ENCODE results near the gene CASK.

Gene CASK

DNA sequence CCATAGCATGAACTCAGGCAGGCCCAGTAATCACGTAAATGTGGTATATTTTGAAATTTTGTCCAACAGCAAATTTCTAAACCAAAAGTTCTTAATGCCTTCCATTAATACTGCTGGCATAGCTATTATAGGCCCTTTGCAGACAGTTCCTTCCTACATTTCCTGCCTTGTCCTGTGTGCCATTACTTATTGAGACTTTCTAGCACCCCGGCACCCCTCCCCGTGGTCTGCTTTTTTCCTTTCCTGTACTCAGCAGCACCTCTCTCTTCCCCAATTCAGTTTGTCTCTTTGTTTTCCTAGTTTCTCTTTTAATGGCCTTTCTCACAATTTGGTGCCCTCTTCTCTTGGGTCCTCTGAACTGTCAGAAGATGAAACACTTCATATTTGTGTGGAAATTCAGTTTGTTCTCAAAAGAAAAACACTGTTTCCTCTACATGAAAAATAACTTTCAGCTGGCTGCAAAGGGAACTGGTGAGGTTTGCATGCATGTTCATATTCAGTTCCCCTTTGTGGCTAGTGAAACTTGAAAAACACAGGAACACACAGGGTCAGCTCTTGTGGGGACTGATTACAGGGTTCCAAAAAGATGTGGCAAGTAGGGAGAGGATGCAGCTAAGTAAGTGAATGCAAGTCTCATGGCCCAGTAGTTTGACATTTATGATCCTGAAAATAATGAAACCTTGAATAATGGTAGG is 217.5 kb downstream of the CASK start:
- H3K4me1 Mint-ChIP-seq: no peaks in the 10 kb centered on the region
- no peak overlapping the region for H3K4me3 Mint-ChIP-seq
- no peak for DNase-seq
- H3K9me3 Mint-ChIP-seq: peaks cover 15% of the 10 kb centered on the region
- H3K27ac Mint-ChIP-seq: peak overlapping the region; percentile 21
- peaks cover 3% of the 10 kb centered on the region for H3K27me3 Mint-ChIP-seq (ENCODE audit: low read depth, poor library complexity)
- no peak for TF ChIP-seq CTCF (IDR thresholded peaks at IDR 0.05)
- H3K36me3 Mint-ChIP-seq (ENCODE audit: low read depth): peaks cover 28% of the 10 kb centered on the region

DNA sequence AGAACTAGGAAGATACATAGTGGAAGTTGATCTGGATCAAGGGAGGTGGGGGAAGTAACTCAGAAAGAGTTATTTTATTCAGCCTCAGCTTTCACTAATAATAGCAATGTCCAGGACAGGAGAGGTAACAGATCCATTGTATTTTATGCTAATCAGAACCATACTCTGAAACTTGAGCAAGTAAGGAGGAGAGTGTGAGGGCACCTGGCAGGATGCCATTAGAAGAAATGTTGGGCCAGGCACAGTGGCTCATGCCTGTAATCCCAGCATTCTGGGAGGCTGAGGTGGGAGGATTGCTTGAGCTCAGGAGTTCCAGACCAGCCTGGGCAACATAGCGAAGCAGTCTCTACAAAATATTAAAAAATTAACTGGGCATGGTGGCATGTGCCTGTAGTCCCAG is 218.3 kb downstream of the CASK start:
- TF ChIP-seq CTCF (IDR thresholded peaks at IDR 0.05): no peak
- DNase-seq: no peak
- peaks cover 28% of the 10 kb centered on the region for H3K36me3 Mint-ChIP-seq (ENCODE audit: low read depth)
- peaks cover 15% of the 10 kb centered on the region for H3K9me3 Mint-ChIP-seq
- H3K4me1 Mint-ChIP-seq: no peaks in the 10 kb centered on the region
- H3K27ac Mint-ChIP-seq: no peak overlapping the region
- H3K27me3 Mint-ChIP-seq (ENCODE audit: low read depth, poor library complexity): peaks cover 3% of the 10 kb centered on the region
- H3K4me3 Mint-ChIP-seq: no peak overlapping the region

- Mint-ChIP-seq H3K36me3 (ENCODE audit: low read depth) (peaks cover 28% of the 10 kb centered on the region), H3K27me3 (ENCODE audit: low read depth, poor library complexity) (peaks cover 3% of the 10 kb centered on the region), H3K4me1 (no peaks in the 10 kb centered on the region), H3K4me3 (no peak overlapping the region), H3K9me3 (peaks cover 15% of the 10 kb centered on the region), H3K27ac (no peak overlapping the region)
- TF ChIP-seq CTCF (IDR thresholded peaks at IDR 0.05): no peak
- DNase-seq: no peak
Observed at GRCh38 chrX:41703574-41704029, 219.8 kb downstream of the CASK start.

- Mint-ChIP-seq H3K4me1 (no peaks in the 10 kb centered on the region), H3K4me3 (no peak overlapping the region), H3K36me3 (ENCODE audit: low read depth) (peaks cover 21% of the 10 kb centered on the region), H3K27me3 (ENCODE audit: low read depth, poor library complexity) (no peaks in the 10 kb centered on the region), H3K9me3 (peaks cover 12% of the 10 kb centered on the region), H3K27ac (no peak overlapping the region)
- no peak for DNase-seq
- no peak for TF ChIP-seq CTCF (IDR thresholded peaks at IDR 0.05)
Observed at GRCh38 chrX:41695426-41695825, 227.9 kb downstream of the CASK start.

GRCh38 chrX:41693024-41693423 is 230.3 kb downstream of the CASK start:
- Mint-ChIP-seq H3K9me3 (peaks cover 9% of the 10 kb centered on the region), H3K27ac (no peak overlapping the region), H3K4me3 (no peak overlapping the region), H3K27me3 (ENCODE audit: low read depth, poor library complexity) (no peaks in the 10 kb centered on the region), H3K36me3 (ENCODE audit: low read depth) (peaks cover 18% of the 10 kb centered on the region), H3K4me1 (no peaks in the 10 kb centered on the region)
- no peak for DNase-seq
- no peak for TF ChIP-seq CTCF (IDR thresholded peaks at IDR 0.05)

DNA sequence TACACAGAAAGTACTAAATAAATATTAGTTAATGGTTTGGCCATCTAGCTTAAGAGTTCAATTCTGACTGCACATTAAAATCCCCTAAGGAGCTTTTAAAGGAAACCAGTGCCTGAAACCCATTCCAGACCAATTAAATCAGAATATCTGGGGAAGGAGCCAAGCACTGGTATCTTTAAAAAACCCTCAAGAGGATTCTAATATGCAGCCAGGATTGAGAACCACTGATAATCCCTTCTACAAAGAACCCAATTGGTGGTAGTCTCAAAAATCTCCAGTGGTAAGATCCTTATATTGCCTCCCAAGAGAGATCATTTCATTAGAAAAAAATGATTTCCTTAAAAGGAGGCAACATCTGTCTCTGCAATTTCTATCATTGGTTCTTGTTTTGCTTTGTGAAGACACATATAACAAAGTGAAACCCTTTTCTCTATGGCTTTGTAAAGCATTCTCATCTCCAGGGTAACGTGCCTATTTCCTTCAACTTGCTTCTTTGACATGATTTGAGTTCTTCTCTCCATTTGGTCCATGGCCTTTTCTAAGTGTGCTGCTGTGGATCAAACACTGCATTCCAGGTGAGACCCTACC is 231.1 kb downstream of the CASK start:
- Mint-ChIP-seq H3K27ac (peak overlapping the region; percentile 6), H3K9me3 (peaks cover 11% of the 10 kb centered on the region), H3K4me3 (no peak overlapping the region), H3K4me1 (no peaks in the 10 kb centered on the region), H3K36me3 (ENCODE audit: low read depth) (peaks cover 15% of the 10 kb centered on the region), H3K27me3 (ENCODE audit: low read depth, poor library complexity) (no peaks in the 10 kb centered on the region)
- DNase-seq: no peak
- no peak for TF ChIP-seq CTCF (IDR thresholded peaks at IDR 0.05)
